Activated T-helper 1 cell treated with anti-CD3 and anti-CD28 coated beads, Interleukin-12 subunit alpha, Interleukin-12 subunit beta, Interleukin-2, Interleukin-4 antibody, amounts not matched to agents 30 ng/mL and 10 ng/mL and 1 ng/mL, durations not matched to agents 14 hours and 24 hours and 36 hours (primary cell): Measurements from ENCODE around the gene HNRNPA0. TPM values are rescaled to one million over a fixed set of nuclear protein-coding genes. Genes with fewer than 3 reads are reported as not detected.

Experiments
- DNase-seq: peaks from one replicate; pipeline ENCODE4 v3.0.0; 2021; ENCODE audit warnings: low spot score
- H3K27ac Mint-ChIP-seq: one replicate; pipeline ENCODE4 v1.8.0; 2021; ENCODE audit warnings: mild to moderate bottlenecking, mixed read lengths
- H3K27me3 Mint-ChIP-seq: one replicate; pipeline ENCODE4 v1.8.0; 2022; ENCODE audit warnings: mild to moderate bottlenecking, moderate library complexity, mixed read lengths; ENCODE audit not compliant: insufficient read depth
- H3K36me3 Mint-ChIP-seq: one replicate; pipeline ENCODE4 v1.8.0; 2021; ENCODE audit warnings: low read depth, mixed read lengths
- H3K4me1 Mint-ChIP-seq: one replicate; pipeline ENCODE4 v1.8.0; 2021; ENCODE audit warnings: low read depth, mixed read lengths
- H3K4me3 Mint-ChIP-seq: one replicate; pipeline ENCODE4 v1.8.0; 2021; ENCODE audit warnings: mild to moderate bottlenecking, moderate library complexity, mixed read lengths
- H3K9me3 Mint-ChIP-seq: one replicate; pipeline ENCODE4 v1.8.0; 2021; ENCODE audit warnings: mixed read lengths
- intact Hi-C: fragments of 100-400 bp; cut with micrococcal nuclease; formaldehyde crosslinking; loops from one replicate; pipeline ENCODE4 v1.15.1; 2024
- total RNA-seq: library from RNA; stranded (reverse); gene quantifications from 2 replicates; pipeline ENCODE4 v1.2.3, GENCODE V29; 2022

HNRNPA0 gene
- total RNA-seq, 1 donor from 2014 or later: 37.5 TPM

GRCh38 chr5:137708796-137709559, 45.2 kb downstream of the HNRNPA0 start:
- Mint-ChIP-seq H3K36me3 (peaks cover 4% of the 10 kb centered on the region), H3K4me3 (no peak overlapping the region), H3K4me1 (no peaks in the 10 kb centered on the region), H3K27me3 (peaks cover 2% of the 10 kb centered on the region), H3K27ac (no peak overlapping the region), H3K9me3 (no peaks in the 10 kb centered on the region)
- DNase-seq: no peak
- intact Hi-C loops: no loop called here

- Mint-ChIP-seq H3K4me1 (no peaks in the 10 kb centered on the region), H3K36me3 (peaks cover 4% of the 10 kb centered on the region), H3K4me3 (no peak overlapping the region), H3K27ac (no peak overlapping the region), H3K9me3 (no peaks in the 10 kb centered on the region), H3K27me3 (peaks cover 2% of the 10 kb centered on the region)
- no peak for DNase-seq
- intact Hi-C loops: no loop called here
Observed at GRCh38 chr5:137708062-137708461, 46.1 kb downstream of the HNRNPA0 start.

GRCh38 chr5:137706841-137707240, 47.3 kb downstream of the HNRNPA0 start:
- intact Hi-C loops: no loop called here
- Mint-ChIP-seq H3K9me3 (no peaks in the 10 kb centered on the region), H3K27me3 (peaks cover 2% of the 10 kb centered on the region), H3K27ac (no peak overlapping the region), H3K4me3 (no peak overlapping the region), H3K4me1 (no peaks in the 10 kb centered on the region), H3K36me3 (peaks cover 4% of the 10 kb centered on the region)
- DNase-seq: no peak

GRCh38 chr5:137705106-137705505, 49.1 kb downstream of the HNRNPA0 start:
- no peak overlapping the region for H3K4me3 Mint-ChIP-seq
- H3K36me3 Mint-ChIP-seq: peaks cover 4% of the 10 kb centered on the region
- H3K27me3 Mint-ChIP-seq: peaks cover 2% of the 10 kb centered on the region
- H3K4me1 Mint-ChIP-seq: no peaks in the 10 kb centered on the region
- H3K9me3 Mint-ChIP-seq: no peaks in the 10 kb centered on the region
- DNase-seq: no peak
- intact Hi-C loops: no loop called here
- no peak overlapping the region for H3K27ac Mint-ChIP-seq

- Mint-ChIP-seq H3K4me3 (no peak overlapping the region), H3K4me1 (no peaks in the 10 kb centered on the region), H3K27ac (no peak overlapping the region), H3K27me3 (peaks cover 2% of the 10 kb centered on the region), H3K9me3 (no peaks in the 10 kb centered on the region), H3K36me3 (peaks cover 4% of the 10 kb centered on the region)
- no peak for DNase-seq
- intact Hi-C loops: no loop called here
Observed at GRCh38 chr5:137703565-137703964, 50.6 kb downstream of the HNRNPA0 start.

GRCh38 chr5:137700282-137700680, 53.9 kb downstream of the HNRNPA0 start:
- peaks cover 5% of the 10 kb centered on the region for H3K36me3 Mint-ChIP-seq
- peaks cover 18% of the 10 kb centered on the region for H3K4me1 Mint-ChIP-seq
- H3K4me3 Mint-ChIP-seq: no peak overlapping the region
- H3K9me3 Mint-ChIP-seq: no peaks in the 10 kb centered on the region
- no peak overlapping the region for H3K27ac Mint-ChIP-seq
- DNase-seq: no peak
- H3K27me3 Mint-ChIP-seq: no peaks in the 10 kb centered on the region
- intact Hi-C loops: no loop called here

- peaks cover 24% of the 10 kb centered on the region for H3K4me1 Mint-ChIP-seq
- H3K27ac Mint-ChIP-seq: no peak overlapping the region
- H3K27me3 Mint-ChIP-seq: no peaks in the 10 kb centered on the region
- H3K4me3 Mint-ChIP-seq: no peak overlapping the region
- peaks cover 7% of the 10 kb centered on the region for H3K36me3 Mint-ChIP-seq
- intact Hi-C loops: no loop called here
- no peaks in the 10 kb centered on the region for H3K9me3 Mint-ChIP-seq
- DNase-seq: no peak
Observed at GRCh38 chr5:137699336-137700281, 54.6 kb downstream of the HNRNPA0 start.

GRCh38 chr5:137696481-137696880, 57.7 kb downstream of the HNRNPA0 start:
- no peaks in the 10 kb centered on the region for H3K27me3 Mint-ChIP-seq

GRCh38 chr5:137695651-137696428, 58.3 kb downstream of the HNRNPA0 start:
- Mint-ChIP-seq H3K4me1 (peaks cover 29% of the 10 kb centered on the region), H3K9me3 (no peaks in the 10 kb centered on the region), H3K4me3 (peak overlapping the region; percentile 60), H3K27me3 (no peaks in the 10 kb centered on the region), H3K36me3 (peaks cover 7% of the 10 kb centered on the region), H3K27ac (peak overlapping the region; percentile 83)
- intact Hi-C loops: loop anchor here (1.0 kb wide), 2 partner anchors 36 to 41 kb away; no protein-coding TSS in a partner anchor
- DNase-seq: peak; percentile 6

More at GRCh38 chr5:137696481-137696880, 57.7 kb downstream of the HNRNPA0 start:
- Mint-ChIP-seq H3K36me3 (peaks cover 7% of the 10 kb centered on the region), H3K4me1 (peaks cover 29% of the 10 kb centered on the region), H3K9me3 (no peaks in the 10 kb centered on the region), H3K27ac (no peak overlapping the region), H3K4me3 (no peak overlapping the region)
- DNase-seq: no peak
- intact Hi-C loops: loop anchor here (1.0 kb wide), 1 partner anchor 41 kb away; no protein-coding TSS in a partner anchor

Other genes with a start within 250 kb of the HNRNPA0 start
- gene KLHL3, start 18.3 kb downstream of the HNRNPA0 start, total RNA-seq: 1.2 and 2.2 TPM in 2 replicates
- gene MYOT, start 113.5 kb upstream of the HNRNPA0 start, total RNA-seq: not detected in 2 replicates
- not detected in 2 replicates for gene PKD2L2, start 135.1 kb upstream of the HNRNPA0 start, total RNA-seq